Transverse colon (tissue), 4 donors: ENCODE results near the gene CDRT4.

Experiments used
- CTCF ChIP-seq, 5 experiments: fragments of 200-600 bp in 3 of 5; fragments of 450-650 bp in 2 of 5; sonication (generic) in 3 of 5; IDR thresholded peaks; 1 replicate in 2 of 5; 2 replicates in 3 of 5; pipeline ENCODE4 v1.5.1; 2016 to 2017; ENCODE audit warnings: antibody characterized with exemption in 5 of 5, inconsistent platforms in 3 of 5, mild to moderate bottlenecking in 2 of 5, moderate library complexity in 1 of 5
- POLR2AphosphoS5 ChIP-seq, 3 donors: sonication (generic); formaldehyde crosslinking; IDR thresholded peaks; one replicate each; pipeline ENCODE4 v1.6.1; 2016; ENCODE audit warnings: antibody characterized with exemption in 3 of 3

GRCh38 chr17:15434956-15435355, 32.5 kb downstream of the CDRT4 start:
- TF ChIP-seq CTCF (IDR thresholded peaks at IDR 0.05): no peak
- TF ChIP-seq POLR2AphosphoS5 (IDR thresholded peaks at IDR 0.05): no peak
